Thyroid gland (tissue), 4 donors: ENCODE results near the gene CD6.

ENCODE experiments used
- POLR2A ChIP-seq, 2 donors: fragments of 450-650 bp; IDR thresholded peaks; one replicate each; pipeline ENCODE4 v1.6.1; 2017; ENCODE audit warnings: antibody characterized with exemption in 2 of 2, mild to moderate bottlenecking in 2 of 2, moderate library complexity in 1 of 2
- TF ChIP-seq, protein P1 (sequence below), 6 experiments: fragments of 200-600 bp in 3 of 6; fragments of 450-650 bp in 3 of 6; sonication (generic) in 3 of 6; IDR thresholded peaks; one replicate each; pipeline ENCODE4 v1.5.1; 2016 to 2019; ENCODE audit warnings: antibody characterized with exemption in 6 of 6, mild to moderate bottlenecking in 2 of 6, inconsistent platforms in 1 of 6, moderate library complexity in 1 of 6

GRCh38 chr11:61019037-61019831 lies 47.8 kb downstream of the CD6 start:
- TF ChIP-seq POLR2A (IDR thresholded peaks at IDR 0.05) = no peak
- TF ChIP-seq, protein P1, sequence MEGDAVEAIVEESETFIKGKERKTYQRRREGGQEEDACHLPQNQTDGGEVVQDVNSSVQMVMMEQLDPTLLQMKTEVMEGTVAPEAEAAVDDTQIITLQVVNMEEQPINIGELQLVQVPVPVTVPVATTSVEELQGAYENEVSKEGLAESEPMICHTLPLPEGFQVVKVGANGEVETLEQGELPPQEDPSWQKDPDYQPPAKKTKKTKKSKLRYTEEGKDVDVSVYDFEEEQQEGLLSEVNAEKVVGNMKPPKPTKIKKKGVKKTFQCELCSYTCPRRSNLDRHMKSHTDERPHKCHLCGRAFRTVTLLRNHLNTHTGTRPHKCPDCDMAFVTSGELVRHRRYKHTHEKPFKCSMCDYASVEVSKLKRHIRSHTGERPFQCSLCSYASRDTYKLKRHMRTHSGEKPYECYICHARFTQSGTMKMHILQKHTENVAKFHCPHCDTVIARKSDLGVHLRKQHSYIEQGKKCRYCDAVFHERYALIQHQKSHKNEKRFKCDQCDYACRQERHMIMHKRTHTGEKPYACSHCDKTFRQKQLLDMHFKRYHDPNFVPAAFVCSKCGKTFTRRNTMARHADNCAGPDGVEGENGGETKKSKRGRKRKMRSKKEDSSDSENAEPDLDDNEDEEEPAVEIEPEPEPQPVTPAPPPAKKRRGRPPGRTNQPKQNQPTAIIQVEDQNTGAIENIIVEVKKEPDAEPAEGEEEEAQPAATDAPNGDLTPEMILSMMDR (IDR thresholded peaks at IDR 0.05) = no peak
